HEK293T (cell line): ENCODE measurements around the gene GARNL3.
A peak's percentile ranks its signal among the peaks of the same experiment; 100 is the strongest.

ENCODE experiments used
- CTCF ChIA-PET: fragments of 350-600 bp; formaldehyde crosslinking; extraction: SDS; loops from one replicate; lab custom pipeline; 2021; ENCODE audit warnings: antibody characterized with exemption, inconsistent platforms; lab: Yijun Ruan, JAX
- POLR2A ChIA-PET: fragments of 350-600 bp; formaldehyde crosslinking; extraction: SDS; loops from one replicate; lab custom pipeline; 2020; ENCODE audit warnings: antibody characterized with exemption, inconsistent platforms; lab: Yijun Ruan, JAX
- DNase-seq: peaks from one replicate; pipeline ENCODE4 v3.0.0; 2012; ENCODE audit warnings: mixed read lengths; ENCODE audit errors: extremely low spot score
- ARNT ChIP-seq: fragments of 450-650 bp; IDR thresholded peaks from 2 replicates; pipeline ENCODE4 v1.6.1; 2017; ENCODE audit warnings: mild to moderate bottlenecking
- BHLHE40 ChIP-seq: fragments of 450-650 bp; IDR thresholded peaks from 2 replicates; pipeline ENCODE4 v1.6.1; 2016; ENCODE audit warnings: mild to moderate bottlenecking, moderate library complexity, borderline replicate concordance
- CTBP1 ChIP-seq: fragments of 450-650 bp; IDR thresholded peaks from 2 replicates; pipeline ENCODE4 v1.6.1; 2016; ENCODE audit warnings: borderline replicate concordance
- ELF4 ChIP-seq: fragments of 450-650 bp; IDR thresholded peaks from 2 replicates; pipeline ENCODE4 v1.6.1; 2017; ENCODE audit warnings: antibody characterized with exemption
- FOXA1 ChIP-seq: fragments of 450-650 bp; IDR thresholded peaks from 2 replicates; pipeline ENCODE4 v1.6.1; 2016; ENCODE audit warnings: mild to moderate bottlenecking
- FOXK2 ChIP-seq: fragments of 450-650 bp; IDR thresholded peaks from 2 replicates; pipeline ENCODE4 v1.6.1; 2016; ENCODE audit warnings: mild to moderate bottlenecking
- FOXM1 ChIP-seq: fragments of 450-650 bp; IDR thresholded peaks from 2 replicates; pipeline ENCODE4 v1.6.1; 2017; ENCODE audit warnings: mild to moderate bottlenecking, borderline replicate concordance
- HDGF ChIP-seq: fragments of 450-650 bp; IDR thresholded peaks from 2 replicates; pipeline ENCODE4 v1.6.1; 2017; ENCODE audit warnings: antibody characterized with exemption, borderline replicate concordance
- L3MBTL2 ChIP-seq: fragments of 450-650 bp; conservative IDR thresholded peaks from 2 replicates; pipeline ENCODE4 v1.6.1; 2016; ENCODE audit warnings: mild to moderate bottlenecking
- LEF1 ChIP-seq: fragments of 450-650 bp; IDR thresholded peaks from 2 replicates; pipeline ENCODE4 v1.6.1; 2017; ENCODE audit warnings: mild to moderate bottlenecking, borderline replicate concordance
- NFRKB ChIP-seq: fragments of 450-650 bp; IDR thresholded peaks from 2 replicates; pipeline ENCODE4 v1.6.1; 2016; ENCODE audit warnings: mild to moderate bottlenecking, moderate library complexity
- SP1 ChIP-seq: fragments of 450-650 bp; IDR thresholded peaks from 2 replicates; pipeline ENCODE4 v1.6.1; 2017
- SUZ12 ChIP-seq: fragments of 450-650 bp; IDR thresholded peaks from 2 replicates; pipeline ENCODE4 v1.6.1; 2016; ENCODE audit warnings: mild to moderate bottlenecking
- TARDBP ChIP-seq: fragments of 450-650 bp; IDR thresholded peaks from 2 replicates; pipeline ENCODE4 v1.6.1; 2016
- ZNF384 ChIP-seq: fragments of 450-650 bp; IDR thresholded peaks from 2 replicates; pipeline ENCODE4 v1.6.1; 2016
- TF ChIP-seq, protein P1 (sequence below): fragments of 450-650 bp; IDR thresholded peaks from 2 replicates; pipeline ENCODE4 v1.6.1; 2016

Gene GARNL3

DNA sequence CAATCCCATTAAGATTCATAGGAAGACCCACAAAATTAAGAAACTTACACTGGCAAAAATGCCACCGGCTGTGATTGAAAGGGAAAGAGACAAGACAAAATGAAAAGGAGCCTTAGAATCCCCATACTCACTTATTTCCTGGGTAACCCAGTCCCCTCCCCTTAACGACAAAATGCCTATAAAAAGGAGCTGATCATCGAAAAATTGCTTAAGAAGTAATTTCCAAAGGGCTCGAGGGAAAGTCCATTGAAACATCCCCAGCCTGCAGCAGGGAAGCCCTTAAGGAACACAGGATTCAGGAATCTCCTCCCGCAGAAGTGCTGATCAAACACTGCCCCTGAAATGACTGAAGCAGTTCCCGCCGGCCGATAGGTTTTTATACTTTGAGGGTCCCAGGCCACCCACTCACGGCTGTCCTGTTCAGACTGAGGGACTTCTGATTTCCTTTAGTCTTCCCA, 158.9 kb downstream of the GARNL3 start:
- CTCF ChIA-PET: interaction anchor here (0.6 to 0.7 kb wide), 2 partner anchors 218 to 495 kb away, joined by 3 to 10 read pairs; no protein-coding TSS in a partner anchor
- POLR2A ChIA-PET: interaction anchor here (0.7 to 2.7 kb wide), 16 partner anchors 8 to 209 kb away, joined by 3 to 18 read pairs (median 4); partner anchors contain the start of genes LRSAM1, RPL12 and SLC2A8
- DNase-seq: no peak

DNA sequence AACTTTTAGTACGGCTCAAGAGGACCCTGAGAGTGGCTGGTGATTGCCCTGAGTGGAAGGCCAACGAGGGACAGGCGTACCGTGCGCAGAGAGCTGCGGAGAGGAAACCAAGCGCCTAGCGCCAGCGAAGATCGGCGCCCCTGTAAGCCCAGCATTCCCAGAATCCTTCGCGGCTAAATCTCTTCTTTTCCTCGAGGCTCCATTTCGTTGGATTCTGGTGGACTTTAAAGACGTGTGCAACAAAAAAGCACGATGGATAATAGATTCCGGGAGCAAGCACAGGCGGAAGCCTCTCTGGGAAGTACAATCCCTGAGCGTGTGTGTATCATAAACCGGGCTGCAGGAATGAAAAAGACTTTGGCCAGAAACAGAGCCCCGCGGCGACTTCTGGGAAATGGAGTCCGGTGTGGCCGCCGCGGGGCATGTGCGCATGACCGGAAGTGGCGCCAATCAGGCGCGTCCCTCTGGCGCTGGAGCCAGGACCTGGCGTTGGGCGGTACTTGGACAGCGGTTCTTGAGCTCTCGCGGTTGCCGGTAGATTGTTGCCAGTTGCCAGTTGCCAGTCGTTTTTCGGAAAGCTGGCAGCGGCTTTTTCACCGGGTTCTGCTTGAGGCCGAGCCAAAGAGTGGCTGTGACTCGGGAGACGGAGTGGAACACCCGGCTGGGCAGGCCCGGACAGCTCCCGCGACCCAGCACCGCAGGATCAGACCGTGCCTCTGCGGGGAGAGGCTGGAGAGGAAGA, 159.5 kb downstream of the GARNL3 start, which contains the start of gene ZNF79:
TSS of gene ZNF79 (plus strand) at position 449 of the 742 bp plus-strand sequence. CDS start 406 bp downstream, outside the sequence.
- DNase-seq: peak; percentile 96
- CTCF ChIA-PET: interaction anchor here (0.6 kb wide), 1 partner anchor 25 kb away, joined by 3 read pairs; no protein-coding TSS in a partner anchor
- POLR2A ChIA-PET: interaction anchor here (0.7 to 2.7 kb wide), 20 partner anchors 8 to 171 kb away, joined by 3 to 18 read pairs (median 4); partner anchors contain the start of genes LRSAM1, RPL12 and SLC2A8
- TF ChIP-seq ARNT (no peak), ELF4 (peak; percentile 56), L3MBTL2 (peak; percentile 83), SP1 (no peak), SUZ12 (no peak)
- TF ChIP-seq, protein P1, sequence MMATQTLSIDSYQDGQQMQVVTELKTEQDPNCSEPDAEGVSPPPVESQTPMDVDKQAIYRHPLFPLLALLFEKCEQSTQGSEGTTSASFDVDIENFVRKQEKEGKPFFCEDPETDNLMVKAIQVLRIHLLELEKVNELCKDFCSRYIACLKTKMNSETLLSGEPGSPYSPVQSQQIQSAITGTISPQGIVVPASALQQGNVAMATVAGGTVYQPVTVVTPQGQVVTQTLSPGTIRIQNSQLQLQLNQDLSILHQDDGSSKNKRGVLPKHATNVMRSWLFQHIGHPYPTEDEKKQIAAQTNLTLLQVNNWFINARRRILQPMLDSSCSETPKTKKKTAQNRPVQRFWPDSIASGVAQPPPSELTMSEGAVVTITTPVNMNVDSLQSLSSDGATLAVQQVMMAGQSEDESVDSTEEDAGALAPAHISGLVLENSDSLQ: no peak

More for the DNA sequence above, 158.9 kb downstream of the GARNL3 start:
- TF ChIP-seq SP1 (no peak), FOXA1 (no peak), HDGF (no peak), CTBP1 (no peak)

DNA sequence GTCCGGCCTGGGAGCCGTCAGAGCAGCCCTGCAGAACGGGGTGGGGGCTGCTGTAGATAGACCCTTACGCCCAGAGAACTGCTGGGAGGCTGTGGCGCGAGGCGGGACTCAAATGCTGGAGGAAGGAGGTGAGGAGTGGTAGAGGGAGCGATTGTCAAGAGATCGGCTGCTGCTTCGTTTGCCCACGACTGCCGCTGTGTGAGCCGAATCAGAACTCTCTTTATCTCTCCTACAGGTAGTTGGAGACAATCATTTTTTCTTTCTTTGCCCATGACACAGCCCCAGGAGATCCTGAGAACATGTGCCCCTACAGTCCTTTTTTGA, 160.1 kb downstream of the GARNL3 start:
- DNase-seq: no peak
- ChIA-PET POLR2A (interaction anchor here (1.0 to 2.7 kb wide), 15 partner anchors 7 to 42 kb away, joined by 3 to 18 read pairs (median 5); partner anchors contain the start of genes LRSAM1, RPL12 and SLC2A8), CTCF (no interaction called here)
- TF ChIP-seq L3MBTL2 (no peak), ARNT (no peak), FOXA1 (no peak), CTBP1 (no peak), NFRKB (no peak), FOXK2 (no peak), TARDBP (no peak), FOXM1 (no peak), LEF1 (no peak), SUZ12 (no peak), BHLHE40 (no peak)
- TF ChIP-seq, protein P1: no peak

DNA sequence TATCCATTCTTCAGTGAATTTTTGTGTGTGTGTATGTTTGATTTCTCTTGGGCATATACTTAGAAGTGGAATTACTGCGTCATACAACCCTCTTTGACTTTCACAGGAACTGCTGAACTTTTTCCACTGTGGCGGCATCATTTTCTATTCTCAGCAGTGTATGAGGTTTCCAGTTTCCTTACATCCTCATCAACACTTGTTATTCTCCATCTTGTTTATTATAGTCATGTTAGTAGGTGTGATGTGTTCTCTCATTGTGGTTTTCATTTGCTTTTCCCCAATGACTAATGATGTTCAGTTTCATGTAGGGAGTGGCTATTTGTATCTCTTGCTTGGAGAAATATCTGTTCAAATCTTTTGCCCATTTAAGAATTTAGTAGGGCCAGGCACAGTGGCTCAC, 162.2 kb downstream of the GARNL3 start:
- DNase-seq: no peak
- ChIA-PET CTCF (no interaction called here), POLR2A (no interaction called here)
- TF ChIP-seq BHLHE40 (no peak), LEF1 (no peak), L3MBTL2 (no peak), ELF4 (no peak), NFRKB (no peak), CTBP1 (no peak), ARNT (no peak), HDGF (no peak), ZNF384 (no peak), FOXA1 (no peak)
- TF ChIP-seq, protein P1: no peak

DNA sequence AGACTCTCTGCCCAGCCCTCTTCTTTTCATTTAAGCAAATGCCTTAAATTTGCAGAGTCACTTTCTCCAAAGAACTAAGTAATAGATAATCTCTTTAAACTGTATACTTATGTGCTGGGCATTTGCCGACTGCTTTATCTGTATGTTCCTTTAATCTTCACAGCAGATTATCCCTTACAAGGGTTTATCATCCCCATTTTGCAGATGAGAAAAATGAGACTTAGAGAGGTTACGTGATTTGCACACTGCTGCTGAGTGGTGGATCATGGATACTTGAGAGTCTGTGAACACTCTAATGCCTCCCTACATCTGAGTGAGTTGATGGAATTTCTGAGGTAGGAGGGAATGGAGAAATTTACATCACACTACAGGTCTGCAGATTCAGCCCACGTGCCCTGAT, 163.8 kb downstream of the GARNL3 start:
- ChIA-PET POLR2A (no interaction called here), CTCF (no interaction called here)
- TF ChIP-seq CTBP1 (no peak), BHLHE40 (no peak), ELF4 (no peak)
- DNase-seq: no peak

DNA sequence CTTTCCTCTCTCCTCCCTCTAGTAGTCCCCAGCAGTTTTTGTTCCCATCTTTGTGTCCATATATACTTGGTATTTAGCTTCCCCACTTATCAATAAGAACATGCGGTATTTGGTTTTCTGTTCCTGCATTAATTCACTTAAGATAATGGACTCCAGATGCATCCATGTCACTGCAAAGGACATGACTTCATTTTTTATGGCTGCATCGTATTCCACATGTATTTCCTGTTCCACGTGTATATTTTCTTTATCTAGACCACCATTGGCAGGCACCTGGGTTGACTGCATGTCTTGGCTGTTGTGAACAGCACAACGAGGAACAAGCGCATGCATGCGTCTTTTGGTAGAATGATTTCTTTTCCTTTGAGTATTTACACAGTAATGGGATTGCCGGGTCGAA, 165.8 kb downstream of the GARNL3 start:
- no peak for TF ChIP-seq ELF4
- TF ChIP-seq FOXM1: no peak
- TF ChIP-seq FOXA1: no peak
- TF ChIP-seq SUZ12: no peak
- no peak for TF ChIP-seq LEF1
- no peak for TF ChIP-seq FOXK2
- TF ChIP-seq, protein P1: no peak
- no peak for TF ChIP-seq ZNF384
- no peak for TF ChIP-seq CTBP1
- no peak for TF ChIP-seq SP1
- no peak for TF ChIP-seq HDGF
- POLR2A ChIA-PET: no interaction called here
- CTCF ChIA-PET: interaction anchor here (0.8 kb wide), 1 partner anchor 13 kb away, joined by 3 read pairs; no protein-coding TSS in a partner anchor
- DNase-seq: no peak
